Fibroblast of the aortic adventitia (primary cell): ENCODE measurements around the gene CLEC16A. TPM values are rescaled to one million over a fixed set of nuclear protein-coding genes. Genes with fewer than 3 reads are reported as not detected.

Experiments used
- DNase-seq: peaks from one replicate; pipeline ENCODE4 v3.0.0-alpha.2; 2010; ENCODE audit warnings: low read depth
- H3K4me3 ChIP-seq: 2 replicates; pipeline ENCODE4 v1.5.1; 2011; ENCODE audit warnings: low read depth, mild to moderate bottlenecking, control low read depth, low read length, moderate library complexity
- total RNA-seq: library from RNA; depleted of rRNA; stranded (reverse); fragments of >200 nt; gene quantifications from 2 replicates; pipeline ENCODE4 v1.2.3, GENCODE V29; 2012; ENCODE audit warnings: low replicate concordance
- TF ChIP-seq, protein P1 (sequence below): IDR thresholded peaks from 2 replicates; pipeline ENCODE4 v1.5.1; 2011; ENCODE audit warnings: mild to moderate bottlenecking, low read length, control low read depth, inconsistent platforms; ENCODE audit not compliant: insufficient read depth

Gene CLEC16A
- total RNA-seq, 1 donor, result 16.3 TPM

DNA sequence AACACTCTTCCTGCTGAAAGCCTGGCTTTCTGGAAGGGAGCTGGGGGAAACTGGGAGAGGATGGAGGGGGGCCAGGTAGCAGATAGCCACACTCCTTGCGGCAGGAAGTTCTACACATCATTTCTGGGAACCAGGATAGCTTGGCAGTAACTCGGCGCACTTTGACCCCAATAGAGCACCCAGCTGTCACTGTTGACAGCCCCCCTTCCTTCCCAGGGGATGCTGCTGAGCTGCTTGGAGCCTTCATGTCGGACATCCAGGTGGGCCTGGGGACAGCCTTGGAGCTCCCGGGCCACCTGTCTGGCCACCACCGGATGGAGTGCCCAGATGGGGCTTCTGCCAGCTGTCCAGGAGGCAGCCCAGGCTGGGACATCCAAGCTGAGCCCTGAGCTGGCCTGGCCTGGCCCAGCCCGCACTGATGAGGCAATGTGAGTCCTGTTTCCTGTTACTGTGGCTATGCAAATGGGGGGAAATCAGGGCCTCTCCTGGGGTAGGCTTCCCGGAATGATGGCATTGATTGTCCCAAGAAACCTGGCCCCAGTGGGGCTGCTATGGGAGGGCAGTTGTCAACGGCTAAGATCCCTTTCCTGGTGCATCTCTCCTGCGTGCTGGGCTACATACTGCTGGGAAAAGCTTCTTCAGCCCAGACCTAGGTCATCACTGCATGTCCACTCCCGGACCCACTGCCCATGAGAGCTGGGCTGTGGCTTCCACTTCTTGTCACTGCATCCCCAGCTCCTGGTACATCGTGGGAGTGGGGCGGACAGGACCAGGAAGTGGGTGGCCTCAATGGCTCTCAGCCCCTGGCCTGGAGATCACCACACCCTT is 261.6 kb downstream of the CLEC16A start:
- TF ChIP-seq, protein P1, sequence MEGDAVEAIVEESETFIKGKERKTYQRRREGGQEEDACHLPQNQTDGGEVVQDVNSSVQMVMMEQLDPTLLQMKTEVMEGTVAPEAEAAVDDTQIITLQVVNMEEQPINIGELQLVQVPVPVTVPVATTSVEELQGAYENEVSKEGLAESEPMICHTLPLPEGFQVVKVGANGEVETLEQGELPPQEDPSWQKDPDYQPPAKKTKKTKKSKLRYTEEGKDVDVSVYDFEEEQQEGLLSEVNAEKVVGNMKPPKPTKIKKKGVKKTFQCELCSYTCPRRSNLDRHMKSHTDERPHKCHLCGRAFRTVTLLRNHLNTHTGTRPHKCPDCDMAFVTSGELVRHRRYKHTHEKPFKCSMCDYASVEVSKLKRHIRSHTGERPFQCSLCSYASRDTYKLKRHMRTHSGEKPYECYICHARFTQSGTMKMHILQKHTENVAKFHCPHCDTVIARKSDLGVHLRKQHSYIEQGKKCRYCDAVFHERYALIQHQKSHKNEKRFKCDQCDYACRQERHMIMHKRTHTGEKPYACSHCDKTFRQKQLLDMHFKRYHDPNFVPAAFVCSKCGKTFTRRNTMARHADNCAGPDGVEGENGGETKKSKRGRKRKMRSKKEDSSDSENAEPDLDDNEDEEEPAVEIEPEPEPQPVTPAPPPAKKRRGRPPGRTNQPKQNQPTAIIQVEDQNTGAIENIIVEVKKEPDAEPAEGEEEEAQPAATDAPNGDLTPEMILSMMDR, result no peak
- DNase-seq, result no peak
- no peak overlapping the region for H3K4me3 ChIP-seq

GRCh38 chr16:11207646-11208045 is 263.3 kb downstream of the CLEC16A start:
- DNase-seq, result no peak
- TF ChIP-seq, protein P1, result no peak
- H3K4me3 ChIP-seq, result no peak overlapping the region

- H3K4me3 ChIP-seq, result no peak overlapping the region
- TF ChIP-seq, protein P1, result no peak
- no peak for DNase-seq
Observed at GRCh38 chr16:11208916-11209665, 264.7 kb downstream of the CLEC16A start.

- TF ChIP-seq, protein P1, result no peak
- no peak overlapping the region for H3K4me3 ChIP-seq
- DNase-seq, result no peak
Observed at GRCh38 chr16:11210260-11210659, 265.9 kb downstream of the CLEC16A start.

GRCh38 chr16:11211061-11211976 is 267.0 kb downstream of the CLEC16A start:
- no peak overlapping the region for H3K4me3 ChIP-seq
- TF ChIP-seq, protein P1, result no peak
- DNase-seq, result no peak

- TF ChIP-seq, protein P1, result no peak
- DNase-seq, result no peak
- no peak overlapping the region for H3K4me3 ChIP-seq
Observed at GRCh38 chr16:11211977-11212797, 267.8 kb downstream of the CLEC16A start.
